ENCODE data around the gene HCFC1R1. TPM values are rescaled to one million over a fixed set of nuclear protein-coding genes. Genes with fewer than 3 reads are reported as not detected.

The HCFC1R1 gene
- total and polyA plus RNA-seq, 2 of the 8 experiments (the other 6 are each of a cell fraction or from before 2014, with no cell fraction given) = 72.7 to 138 TPM

DNA sequence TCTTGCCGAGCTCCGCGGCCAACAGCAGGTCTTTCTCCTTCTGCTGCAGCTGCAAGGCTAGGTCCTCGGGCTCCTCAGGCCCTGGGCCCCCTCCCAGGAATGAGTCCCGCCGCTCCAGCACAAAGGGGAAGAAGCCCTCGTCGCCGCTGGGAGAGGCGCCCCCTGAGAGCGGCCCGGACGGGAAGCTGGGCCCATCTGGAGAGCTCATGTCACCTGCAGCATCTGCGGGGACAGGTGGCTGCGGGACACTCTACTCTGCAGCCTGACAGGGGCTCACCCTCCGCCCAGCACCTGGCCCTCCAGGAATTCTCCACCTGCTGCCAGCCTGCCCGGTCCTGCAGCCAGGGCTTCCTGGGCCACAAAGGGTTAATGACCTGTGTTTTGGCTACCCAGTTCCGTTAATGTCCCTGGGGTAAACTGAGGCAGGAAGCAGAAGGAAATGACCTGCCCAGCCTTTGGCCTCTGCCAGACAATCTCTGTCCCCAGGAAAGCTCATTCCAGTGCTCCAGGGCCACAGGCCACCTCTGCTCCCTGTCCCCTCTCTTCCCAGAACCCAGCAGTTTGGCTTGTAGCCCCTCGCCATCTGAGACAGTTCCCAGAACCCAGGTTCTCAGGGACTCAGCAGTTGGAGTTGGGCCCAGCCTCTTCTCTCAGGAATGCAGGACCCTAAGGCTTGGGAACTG lies 11.7 kb upstream of the HCFC1R1 start:
- H3K27me3 ChIP-seq (replicated peaks in 1 of 4; ENCODE audit: control insufficient read depth in 3 of 4, extremely low read depth in 1 of 4, insufficient read depth in 3 of 4, low read length in 3 of 4) = peaks cover 0 to 11% (median 3%) of the 10 kb centered on the region in 4 experiments; a peak in 1 of 7 replicates
- no peak overlapping the region for H2AFZ ChIP-seq (ENCODE audit: low read length)
- no peaks in the 10 kb centered on the region for H3K9me3 ChIP-seq (ENCODE audit: insufficient read depth in 2 of 2, low read depth in 1 of 2, low read length in 1 of 2)
- DNase-seq (ENCODE audit: low read depth in 1 of 2, low spot score in 2 of 2) (no peak), FAIRE-seq (no peak)
- ChIA-PET POLR2A (ENCODE audit: partially characterized antibody) (interaction anchor here (0.6 to 34.8 kb wide), 11 partner anchors 14 to 520 kb away, joined by 3 to 1808 read pairs (median 4); partner anchors contain the start of genes CLDN6, CLDN9, HCFC1R1 and KREMEN2), CTCF (ENCODE audit: partially characterized antibody) (interaction anchor here (1.1 to 23.8 kb wide), 10 partner anchors 7 to 96 kb away, joined by 3 to 639 read pairs (median 64); partner anchors contain the start of genes CLDN6, CLDN9, HCFC1R1 and THOC6)
- no peak overlapping the region for H4K91ac ChIP-seq (replicated peaks; ENCODE audit: insufficient read length, low read length)
- H3K27ac ChIP-seq (ENCODE audit: low read depth, low read length) = no peak overlapping the region
- peaks cover 5 to 21% of the 10 kb centered on the region in 2 experiments for H4K20me1 ChIP-seq (replicated peaks in 1 of 2; ENCODE audit: control insufficient read depth in 1 of 2, insufficient read depth in 2 of 2, low read length in 2 of 2)
- H3K23me2 ChIP-seq (ENCODE audit: low read depth, low read length) = peaks cover 3% of the 10 kb centered on the region; the same call in 1 of the 2 replicates
- H3K4me2 ChIP-seq (ENCODE audit: insufficient read depth in 1 of 2, low read depth in 2 of 2, low read length in 2 of 2) = peak overlapping the region; percentile 78 to 85
- H3K4ac ChIP-seq (replicated peaks; ENCODE audit: insufficient read length, low read depth, low read length) = peak overlapping the region; percentile 69
- peaks cover 3 to 24% (median 15%) of the 10 kb centered on the region in 4 experiments for H3K4me1 ChIP-seq (replicated peaks in 1 of 4; ENCODE audit: control insufficient read depth in 3 of 4, insufficient read depth in 4 of 4, low read length in 3 of 4)
- H4K5ac ChIP-seq (ENCODE audit: insufficient read length, low read depth, low read length) = no peak overlapping the region
- 73% methylated on average over 16 of the region's 19 CpGs; no CpG with 5 or more reads in 1 of the 2 experiments for WGBS, 2 experiments (ENCODE audit: extremely low coverage in 1 of 2, insufficient coverage in 1 of 2, insufficient read length in 1 of 2, insufficient replicate concordance in 2 of 2, low coverage in 1 of 2, low lambda C conversion rate in 2 of 2, missing lambda C conversion rate in 1 of 2)
- no peak overlapping the region for H2BK20ac ChIP-seq (ENCODE audit: low read length)
- H2BK120ac ChIP-seq (replicated peaks; ENCODE audit: low read depth, low read length) = no peak overlapping the region
- no peak overlapping the region for H2BK15ac ChIP-seq (ENCODE audit: low read length)
- peak overlapping the region in 3 of 4 experiments; percentile 48 to 80 (median 53); a peak in 7 of 8 replicates for H3K4me3 ChIP-seq (ENCODE audit: extremely low read depth in 1 of 4, insufficient read depth in 2 of 4, low read depth in 3 of 4, low read length in 4 of 4)
- H3K36me3 ChIP-seq (ENCODE audit: control insufficient read depth in 2 of 4, insufficient read depth in 4 of 4, low read length in 3 of 4) = peaks cover 0 to under 1% (median 0%) of the 10 kb centered on the region in 4 experiments; a peak in 1 of 8 replicates
- peak overlapping the region; percentile 74; the same call in 1 of the 2 replicates for H4K8ac ChIP-seq (ENCODE audit: extremely low read depth, insufficient read depth, low read length)
- H2AK5ac ChIP-seq (ENCODE audit: low read depth, low read length) = peak overlapping the region; percentile 82; the same call in 1 of the 2 replicates
- H3K23ac ChIP-seq (ENCODE audit: insufficient read length) = no peak overlapping the region
- H3K56ac ChIP-seq (replicated peaks; ENCODE audit: insufficient read length, low read depth, low read length) = no peak overlapping the region
- no peaks in the 10 kb centered on the region for H3K79me2 ChIP-seq (ENCODE audit: control insufficient read depth in 1 of 2, insufficient read depth in 2 of 2, low read length in 2 of 2)
- H3K18ac ChIP-seq (ENCODE audit: extremely low read depth, low read length) = no peak overlapping the region
- H3K79me1 ChIP-seq (ENCODE audit: low read depth, low read length) = 0 out of 2 replicates have a peak, but pooled peaks cover 2% of the 10 kb centered on the region
- H3K14ac ChIP-seq (ENCODE audit: insufficient read length) = no peak overlapping the region
- H2BK5ac ChIP-seq (ENCODE audit: low read depth, low read length) = no peak overlapping the region
- H3K9ac ChIP-seq (replicated peaks in 1 of 4; ENCODE audit: extremely low read depth in 1 of 4, low read depth in 3 of 4, low read length in 3 of 4) = no peak overlapping the region
- no peak overlapping the region for H2BK12ac ChIP-seq (ENCODE audit: low read depth, low read length)
- TF ChIP-seq SRF (IDR thresholded peaks at IDR 0.05; ENCODE audit: low read depth, low read length) (no peak), TCF12 (IDR thresholded peaks at IDR 0.05; ENCODE audit: low read depth, low read length) (no peak), GABPA (IDR thresholded peaks at IDR 0.05; ENCODE audit: borderline replicate concordance, insufficient read depth, low read length) (no peak), ZNF274 (IDR thresholded peaks at IDR 0.05; ENCODE audit: borderline replicate concordance, extremely low read depth, low read length) (no peak)

Measured in H1 (cell line).